GM21717 (cell line): ENCODE data around the gene ICE2.

ENCODE experiments used
- ATAC-seq: cut with Tn5 transposase; IDR thresholded peaks from one replicate; pipeline ENCODE4 v1.9.1; 2021; ENCODE audit warnings: mild to moderate bottlenecking, moderate library complexity; ENCODE audit not compliant: unreplicated experiment

ICE2 gene, protein sequence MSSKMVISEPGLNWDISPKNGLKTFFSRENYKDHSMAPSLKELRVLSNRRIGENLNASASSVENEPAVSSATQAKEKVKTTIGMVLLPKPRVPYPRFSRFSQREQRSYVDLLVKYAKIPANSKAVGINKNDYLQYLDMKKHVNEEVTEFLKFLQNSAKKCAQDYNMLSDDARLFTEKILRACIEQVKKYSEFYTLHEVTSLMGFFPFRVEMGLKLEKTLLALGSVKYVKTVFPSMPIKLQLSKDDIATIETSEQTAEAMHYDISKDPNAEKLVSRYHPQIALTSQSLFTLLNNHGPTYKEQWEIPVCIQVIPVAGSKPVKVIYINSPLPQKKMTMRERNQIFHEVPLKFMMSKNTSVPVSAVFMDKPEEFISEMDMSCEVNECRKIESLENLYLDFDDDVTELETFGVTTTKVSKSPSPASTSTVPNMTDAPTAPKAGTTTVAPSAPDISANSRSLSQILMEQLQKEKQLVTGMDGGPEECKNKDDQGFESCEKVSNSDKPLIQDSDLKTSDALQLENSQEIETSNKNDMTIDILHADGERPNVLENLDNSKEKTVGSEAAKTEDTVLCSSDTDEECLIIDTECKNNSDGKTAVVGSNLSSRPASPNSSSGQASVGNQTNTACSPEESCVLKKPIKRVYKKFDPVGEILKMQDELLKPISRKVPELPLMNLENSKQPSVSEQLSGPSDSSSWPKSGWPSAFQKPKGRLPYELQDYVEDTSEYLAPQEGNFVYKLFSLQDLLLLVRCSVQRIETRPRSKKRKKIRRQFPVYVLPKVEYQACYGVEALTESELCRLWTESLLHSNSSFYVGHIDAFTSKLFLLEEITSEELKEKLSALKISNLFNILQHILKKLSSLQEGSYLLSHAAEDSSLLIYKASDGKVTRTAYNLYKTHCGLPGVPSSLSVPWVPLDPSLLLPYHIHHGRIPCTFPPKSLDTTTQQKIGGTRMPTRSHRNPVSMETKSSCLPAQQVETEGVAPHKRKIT

GRCh38 chr15:60478566-60479360, at the start of gene ICE2:
TSS of gene ICE2 (minus strand) at chr15:60479142. CDS start at chr15:60477977, 1,165 bp downstream.
- ATAC-seq, result peak; percentile 80

DNA sequence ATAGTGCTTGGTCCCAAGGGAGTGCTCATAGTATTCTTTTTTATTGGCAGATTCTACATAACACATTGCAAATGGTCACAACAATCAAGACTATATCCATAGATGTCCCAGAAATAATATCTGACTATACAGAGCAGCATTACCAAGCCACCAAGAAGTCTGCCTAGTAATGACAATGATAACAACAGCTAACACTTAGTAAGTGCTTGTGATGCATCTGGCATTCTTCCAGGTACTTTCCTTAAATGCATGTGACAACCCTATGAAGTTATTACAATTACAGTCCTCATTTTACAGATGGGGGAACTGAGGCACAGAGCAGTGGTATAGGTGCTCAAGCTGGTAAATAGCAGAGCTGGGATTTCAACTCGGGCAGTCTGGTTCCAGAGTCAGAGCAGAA, 49.6 kb upstream of the ICE2 start:
- no peak for ATAC-seq

GRCh38 chr15:60527456-60527855, 48.5 kb upstream of the ICE2 start:
- ATAC-seq, result no peak

DNA sequence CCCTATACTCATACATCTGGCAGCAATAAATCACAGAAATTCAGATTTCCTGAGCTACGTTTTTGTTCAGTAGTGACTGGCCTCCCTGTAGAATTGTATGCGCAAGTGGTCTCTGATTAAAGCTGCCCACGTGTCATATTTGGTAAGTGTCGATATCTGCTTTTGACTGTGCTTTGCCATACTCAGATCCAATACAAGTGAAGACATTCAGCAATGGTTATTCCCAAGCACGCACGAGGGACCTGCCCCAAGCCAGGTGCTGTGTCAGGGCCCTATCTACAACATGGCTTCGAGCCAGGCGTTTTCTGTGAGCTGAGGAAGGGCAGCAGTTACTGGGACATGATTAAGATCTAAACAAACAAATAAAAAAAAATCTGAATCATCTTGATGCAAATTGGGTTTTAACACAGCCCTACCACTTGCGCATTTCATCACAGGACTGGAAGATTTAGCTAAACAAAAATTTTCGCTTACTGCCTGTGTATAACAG, 47.2 kb upstream of the ICE2 start:
- no peak for ATAC-seq

DNA sequence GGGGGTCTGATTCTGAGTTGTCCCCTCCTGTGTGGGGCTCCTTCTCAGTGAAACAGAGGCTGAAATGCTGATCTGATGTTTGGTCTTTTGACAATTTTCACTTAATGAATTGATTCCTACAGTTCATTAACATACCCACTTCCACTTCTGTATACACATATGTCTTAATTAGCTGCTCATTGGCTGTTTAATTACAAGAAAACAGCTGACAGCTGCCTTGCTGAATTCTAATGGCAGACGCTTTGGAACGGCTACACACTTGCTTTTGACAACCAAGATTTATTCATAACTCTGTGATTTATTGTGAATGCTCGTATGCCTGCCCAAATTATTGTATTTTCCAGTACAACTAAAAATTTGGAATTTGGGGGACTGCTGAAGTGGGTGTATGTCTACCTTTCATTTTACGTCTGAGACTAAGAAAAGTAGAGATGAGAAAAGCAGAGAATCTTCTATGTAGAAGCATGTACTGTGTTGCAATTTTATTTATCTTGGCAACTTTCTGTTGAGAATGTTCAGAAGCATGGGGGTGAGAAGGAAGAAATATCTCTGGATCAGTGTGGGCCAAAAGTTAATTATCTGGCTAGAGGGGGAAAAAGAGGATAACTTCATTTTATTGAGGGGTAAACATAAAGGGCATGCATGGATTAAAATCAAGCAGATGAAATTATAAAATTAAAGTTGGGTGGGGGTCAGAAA, 46.5 kb upstream of the ICE2 start:
- ATAC-seq, result no peak

DNA sequence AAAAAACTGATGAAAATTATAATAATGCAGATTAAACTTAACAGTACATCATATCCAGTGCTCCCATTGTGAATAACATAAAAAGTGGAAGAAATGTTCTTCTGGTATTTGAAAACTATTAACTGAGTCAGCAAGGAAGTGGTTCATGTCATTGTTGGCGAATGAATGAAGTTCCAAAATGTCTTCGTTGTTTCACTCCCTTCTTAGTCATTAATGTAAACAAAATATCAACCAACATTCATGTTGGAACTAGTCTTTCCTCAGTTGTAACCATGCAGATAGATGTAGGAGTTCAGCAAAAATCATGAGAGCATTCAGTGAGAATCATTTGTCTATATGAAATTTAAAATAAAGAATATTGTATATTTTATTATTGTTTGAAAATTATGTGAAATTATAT, 44.1 kb upstream of the ICE2 start:
- no peak for ATAC-seq

DNA sequence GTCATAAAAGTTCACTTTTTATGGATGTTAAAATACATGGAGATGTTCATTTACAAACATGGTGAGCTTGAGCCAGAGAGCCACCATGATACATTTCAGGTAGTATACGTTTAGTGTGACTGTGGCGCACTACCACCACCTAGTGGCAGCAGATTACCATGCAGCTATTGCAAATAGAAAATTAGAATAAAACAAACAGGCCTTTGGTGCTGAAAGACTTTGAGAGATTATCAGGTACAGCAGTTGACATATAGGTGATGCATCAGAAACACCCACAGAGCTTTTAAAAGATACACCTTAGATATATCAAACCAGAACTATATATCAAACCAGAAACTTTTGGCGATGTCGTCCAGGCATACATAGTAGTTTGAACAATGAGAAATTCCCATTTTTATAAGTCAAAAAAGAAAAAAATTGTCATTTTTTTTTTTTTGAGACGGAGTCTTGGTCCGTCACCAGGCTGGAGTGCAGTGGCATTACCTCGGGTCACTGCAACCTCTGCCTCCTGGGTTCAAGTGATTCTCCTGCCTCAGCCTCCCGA, 42.0 kb upstream of the ICE2 start:
- no peak for ATAC-seq

GRCh38 chr15:60520013-60520824, 41.3 kb upstream of the ICE2 start:
- ATAC-seq, result peak; percentile 73

GRCh38 chr15:60519218-60519617, 40.3 kb upstream of the ICE2 start:
- no peak for ATAC-seq

- ATAC-seq, result no peak
Observed at GRCh38 chr15:60518511-60518910, 39.6 kb upstream of the ICE2 start.

GRCh38 chr15:60514261-60514881, 35.4 kb upstream of the ICE2 start:
- no peak for ATAC-seq

DNA sequence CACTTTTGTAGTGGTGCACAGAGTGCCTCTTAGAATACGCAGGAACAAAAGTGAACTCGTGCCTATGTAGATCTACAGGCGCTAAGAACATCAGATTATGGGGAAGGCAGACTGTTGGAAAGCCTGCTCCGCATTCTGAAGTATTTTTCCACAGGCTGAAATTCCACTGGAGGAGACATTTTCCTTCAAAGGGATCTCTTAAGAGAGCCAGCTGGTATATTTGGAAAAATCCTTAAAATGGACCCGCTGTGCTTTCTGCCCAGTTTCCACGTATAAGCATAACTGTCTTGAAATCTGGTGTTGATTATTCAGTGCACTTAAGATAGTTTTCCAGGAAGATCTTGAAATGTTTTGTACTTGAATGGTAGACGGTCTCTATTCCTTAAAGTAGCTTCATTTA, 34.7 kb upstream of the ICE2 start:
- ATAC-seq, result no peak

DNA sequence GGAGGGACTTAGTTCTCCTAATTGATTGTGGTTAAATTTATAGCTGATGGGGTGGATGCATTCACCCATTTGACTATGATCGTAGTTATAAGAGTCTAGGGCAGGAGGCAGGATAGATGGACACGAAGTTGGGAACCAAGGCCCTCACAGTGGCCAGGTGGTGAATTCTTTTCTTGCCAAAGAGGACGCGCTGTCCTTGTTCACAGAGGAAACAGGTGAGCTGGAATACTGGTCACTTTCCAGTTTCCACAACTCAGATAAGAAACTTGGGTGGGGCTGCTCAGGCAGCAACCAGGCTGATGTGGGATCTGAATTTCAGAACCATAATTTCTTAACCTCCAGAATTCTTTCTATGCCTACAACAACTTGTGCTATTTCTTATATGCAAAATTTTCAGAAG, 34.0 kb upstream of the ICE2 start:
- no peak for ATAC-seq

DNA sequence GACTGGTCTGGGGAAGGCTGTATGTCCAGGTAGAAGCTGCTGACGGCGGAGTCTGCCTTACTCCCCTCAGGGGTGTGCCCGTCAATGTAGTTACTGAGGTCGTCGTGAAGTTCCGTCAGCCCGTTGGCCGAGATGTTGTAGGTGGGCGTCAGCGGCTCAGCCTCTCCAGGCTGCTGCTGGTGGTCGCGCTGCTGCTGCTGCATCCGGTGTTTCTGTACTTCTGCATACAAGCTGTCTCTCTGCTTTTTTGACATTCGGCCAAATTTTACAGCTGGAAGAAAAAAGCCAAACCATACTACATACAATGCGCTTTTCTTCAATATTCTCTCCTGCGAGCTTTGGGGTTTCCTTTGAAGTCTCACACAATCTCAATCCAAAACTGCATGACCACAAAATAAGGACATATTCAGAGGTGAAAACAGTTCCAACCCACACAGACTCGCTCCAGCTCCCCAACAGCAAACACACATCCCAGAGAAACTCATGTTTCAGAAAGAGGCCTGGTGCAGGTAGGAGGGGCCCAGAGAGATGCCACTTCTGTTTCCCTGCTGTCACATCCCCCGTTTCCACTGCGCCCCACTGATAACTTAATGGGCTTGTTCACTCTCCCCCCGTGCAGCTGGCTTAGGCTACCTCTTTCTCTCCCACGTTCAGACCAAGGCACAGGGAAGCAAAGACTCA, 32.5 kb upstream of the ICE2 start:
- ATAC-seq, result no peak

DNA sequence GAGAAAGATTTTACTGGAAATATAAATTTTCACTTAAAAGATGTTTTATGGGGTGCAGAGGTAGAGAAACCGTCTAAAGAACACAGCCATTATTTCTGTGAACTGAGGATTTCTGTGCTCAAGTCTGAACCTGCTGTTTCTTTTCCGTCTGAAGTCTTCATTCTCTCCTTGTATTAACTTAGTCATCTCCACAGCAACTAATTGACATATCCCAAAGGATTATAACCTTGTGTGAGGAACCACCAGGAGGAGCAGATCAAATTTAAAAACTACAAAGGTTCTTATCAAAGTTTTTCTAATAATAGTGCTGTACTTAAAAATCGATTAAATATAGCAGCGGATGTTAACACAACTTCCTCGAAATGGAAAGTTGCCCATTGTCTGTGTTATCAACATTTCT, 31.1 kb upstream of the ICE2 start:
- no peak for ATAC-seq

GRCh38 chr15:60509470-60509869, 30.5 kb upstream of the ICE2 start:
- no peak for ATAC-seq

GRCh38 chr15:60508442-60508841, 29.5 kb upstream of the ICE2 start:
- ATAC-seq, result no peak
